GM21390 (cell line): ENCODE results near the gene CDH6.

Experiments
- ATAC-seq: cut with Tn5 transposase; IDR thresholded peaks from one replicate; pipeline ENCODE4 v1.9.1; 2021; ENCODE audit not compliant: unreplicated experiment

CDH6 gene

GRCh38 chr5:31365776-31366175 lies 172.3 kb downstream of the CDH6 start:
- no peak for ATAC-seq

- ATAC-seq = no peak
Measured at GRCh38 chr5:31366941-31367340, 173.5 kb downstream of the CDH6 start.

- ATAC-seq = no peak
Measured at GRCh38 chr5:31372124-31372523, 178.6 kb downstream of the CDH6 start.

- no peak for ATAC-seq
Measured at GRCh38 chr5:31375999-31376720, 182.7 kb downstream of the CDH6 start.

- no peak for ATAC-seq
Measured at GRCh38 chr5:31377274-31377946, 183.9 kb downstream of the CDH6 start.

- no peak for ATAC-seq
Measured at GRCh38 chr5:31378136-31378535, 184.7 kb downstream of the CDH6 start.
